Measurements from ENCODE around the gene PER1. TPM values are rescaled to one million over a fixed set of nuclear protein-coding genes. Genes with fewer than 3 reads are reported as not detected.

The PER1 gene
- total and polyA plus RNA-seq, 2 of the 13 experiments (the other 11 are each of a cell fraction or from before 2014, with no cell fraction given), result 2.6 to 3.6 TPM

DNA sequence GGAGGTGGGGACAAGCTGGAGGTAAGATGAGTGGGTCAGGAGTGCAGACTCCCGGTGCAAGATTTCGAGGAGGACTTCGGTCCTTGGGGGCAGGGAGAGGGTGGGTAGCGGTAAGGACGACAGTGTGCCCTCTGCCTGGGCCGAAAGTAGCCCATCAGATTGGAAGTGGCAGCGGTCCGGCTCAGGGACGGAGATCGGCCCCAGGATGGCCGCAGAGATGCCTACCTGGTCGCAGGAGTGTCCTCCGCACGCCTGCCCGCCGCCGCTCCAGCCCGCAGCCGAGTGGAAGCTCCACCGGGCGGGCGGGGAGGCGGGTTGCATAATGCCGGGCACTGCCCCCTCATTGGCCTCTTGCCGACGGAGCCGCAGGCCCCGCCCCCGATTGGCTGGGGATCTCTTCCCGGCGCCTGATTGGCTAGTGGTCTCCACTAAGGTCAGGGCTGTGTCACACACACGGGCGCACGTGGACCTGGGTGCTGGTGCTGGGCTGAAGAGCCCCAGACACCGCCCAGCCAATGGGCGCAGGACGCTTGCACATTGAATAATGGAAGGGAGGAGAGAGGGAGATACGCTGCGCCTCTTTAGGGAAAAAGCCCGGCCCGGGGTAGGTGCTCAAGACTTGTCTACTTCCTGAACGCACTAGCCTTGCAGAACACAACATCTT lies at the start of gene PER1 (continued):
- TF ChIP-seq, protein P1, sequence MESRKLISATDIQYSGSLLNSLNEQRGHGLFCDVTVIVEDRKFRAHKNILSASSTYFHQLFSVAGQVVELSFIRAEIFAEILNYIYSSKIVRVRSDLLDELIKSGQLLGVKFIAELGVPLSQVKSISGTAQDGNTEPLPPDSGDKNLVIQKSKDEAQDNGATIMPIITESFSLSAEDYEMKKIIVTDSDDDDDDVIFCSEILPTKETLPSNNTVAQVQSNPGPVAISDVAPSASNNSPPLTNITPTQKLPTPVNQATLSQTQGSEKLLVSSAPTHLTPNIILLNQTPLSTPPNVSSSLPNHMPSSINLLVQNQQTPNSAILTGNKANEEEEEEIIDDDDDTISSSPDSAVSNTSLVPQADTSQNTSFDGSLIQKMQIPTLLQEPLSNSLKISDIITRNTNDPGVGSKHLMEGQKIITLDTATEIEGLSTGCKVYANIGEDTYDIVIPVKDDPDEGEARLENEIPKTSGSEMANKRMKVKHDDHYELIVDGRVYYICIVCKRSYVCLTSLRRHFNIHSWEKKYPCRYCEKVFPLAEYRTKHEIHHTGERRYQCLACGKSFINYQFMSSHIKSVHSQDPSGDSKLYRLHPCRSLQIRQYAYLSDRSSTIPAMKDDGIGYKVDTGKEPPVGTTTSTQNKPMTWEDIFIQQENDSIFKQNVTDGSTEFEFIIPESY (CRISPR knock-in tag; IDR thresholded peaks at IDR 0.05), result no peak; the same call in 1 of the 2 replicates
- TF ChIP-seq, protein P2, sequence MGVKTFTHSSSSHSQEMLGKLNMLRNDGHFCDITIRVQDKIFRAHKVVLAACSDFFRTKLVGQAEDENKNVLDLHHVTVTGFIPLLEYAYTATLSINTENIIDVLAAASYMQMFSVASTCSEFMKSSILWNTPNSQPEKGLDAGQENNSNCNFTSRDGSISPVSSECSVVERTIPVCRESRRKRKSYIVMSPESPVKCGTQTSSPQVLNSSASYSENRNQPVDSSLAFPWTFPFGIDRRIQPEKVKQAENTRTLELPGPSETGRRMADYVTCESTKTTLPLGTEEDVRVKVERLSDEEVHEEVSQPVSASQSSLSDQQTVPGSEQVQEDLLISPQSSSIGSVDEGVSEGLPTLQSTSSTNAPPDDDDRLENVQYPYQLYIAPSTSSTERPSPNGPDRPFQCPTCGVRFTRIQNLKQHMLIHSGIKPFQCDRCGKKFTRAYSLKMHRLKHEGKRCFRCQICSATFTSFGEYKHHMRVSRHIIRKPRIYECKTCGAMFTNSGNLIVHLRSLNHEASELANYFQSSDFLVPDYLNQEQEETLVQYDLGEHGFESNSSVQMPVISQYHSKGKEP (CRISPR knock-in tag; IDR thresholded peaks at IDR 0.05), result no peak
- TF ChIP-seq MXD4 (CRISPR knock-in tag; IDR thresholded peaks at IDR 0.05) (peak; percentile 70; the same call in 1 of the 2 replicates), ZNF75D (CRISPR knock-in tag; IDR thresholded peaks at IDR 0.05; ENCODE audit: borderline replicate concordance) (no peak), SYNCRIP (IDR thresholded peaks at IDR 0.05; ENCODE audit: insufficient read depth, low read depth, low read length) (no peak), ZNF678 (CRISPR knock-in tag; IDR thresholded peaks at IDR 0.05) (no peak; the same call in 1 of the 2 replicates), MAFK (conservative IDR thresholded peaks at IDR 0.05 in 1 of 2, IDR thresholded peaks at IDR 0.05 in 1 of 2; ENCODE audit: low read length in 2 of 2) (no peak), ZMYM2 (CRISPR knock-in tag; IDR thresholded peaks at IDR 0.05) (0 out of 2 replicates have a peak, but pooled peaks have one; percentile 45), ZNF589 (CRISPR knock-in tag; conservative IDR thresholded peaks at IDR 0.05) (no peak)
- TF ChIP-seq, protein P3, sequence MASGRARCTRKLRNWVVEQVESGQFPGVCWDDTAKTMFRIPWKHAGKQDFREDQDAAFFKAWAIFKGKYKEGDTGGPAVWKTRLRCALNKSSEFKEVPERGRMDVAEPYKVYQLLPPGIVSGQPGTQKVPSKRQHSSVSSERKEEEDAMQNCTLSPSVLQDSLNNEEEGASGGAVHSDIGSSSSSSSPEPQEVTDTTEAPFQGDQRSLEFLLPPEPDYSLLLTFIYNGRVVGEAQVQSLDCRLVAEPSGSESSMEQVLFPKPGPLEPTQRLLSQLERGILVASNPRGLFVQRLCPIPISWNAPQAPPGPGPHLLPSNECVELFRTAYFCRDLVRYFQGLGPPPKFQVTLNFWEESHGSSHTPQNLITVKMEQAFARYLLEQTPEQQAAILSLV (CRISPR knock-in tag; IDR thresholded peaks at IDR 0.05; ENCODE audit: borderline replicate concordance), result no peak
- TF ChIP-seq, protein P4, sequence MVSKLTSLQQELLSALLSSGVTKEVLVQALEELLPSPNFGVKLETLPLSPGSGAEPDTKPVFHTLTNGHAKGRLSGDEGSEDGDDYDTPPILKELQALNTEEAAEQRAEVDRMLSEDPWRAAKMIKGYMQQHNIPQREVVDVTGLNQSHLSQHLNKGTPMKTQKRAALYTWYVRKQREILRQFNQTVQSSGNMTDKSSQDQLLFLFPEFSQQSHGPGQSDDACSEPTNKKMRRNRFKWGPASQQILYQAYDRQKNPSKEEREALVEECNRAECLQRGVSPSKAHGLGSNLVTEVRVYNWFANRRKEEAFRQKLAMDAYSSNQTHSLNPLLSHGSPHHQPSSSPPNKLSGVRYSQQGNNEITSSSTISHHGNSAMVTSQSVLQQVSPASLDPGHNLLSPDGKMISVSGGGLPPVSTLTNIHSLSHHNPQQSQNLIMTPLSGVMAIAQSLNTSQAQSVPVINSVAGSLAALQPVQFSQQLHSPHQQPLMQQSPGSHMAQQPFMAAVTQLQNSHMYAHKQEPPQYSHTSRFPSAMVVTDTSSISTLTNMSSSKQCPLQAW (CRISPR knock-in tag; IDR thresholded peaks at IDR 0.05), result no peak
- TF ChIP-seq, protein P5, sequence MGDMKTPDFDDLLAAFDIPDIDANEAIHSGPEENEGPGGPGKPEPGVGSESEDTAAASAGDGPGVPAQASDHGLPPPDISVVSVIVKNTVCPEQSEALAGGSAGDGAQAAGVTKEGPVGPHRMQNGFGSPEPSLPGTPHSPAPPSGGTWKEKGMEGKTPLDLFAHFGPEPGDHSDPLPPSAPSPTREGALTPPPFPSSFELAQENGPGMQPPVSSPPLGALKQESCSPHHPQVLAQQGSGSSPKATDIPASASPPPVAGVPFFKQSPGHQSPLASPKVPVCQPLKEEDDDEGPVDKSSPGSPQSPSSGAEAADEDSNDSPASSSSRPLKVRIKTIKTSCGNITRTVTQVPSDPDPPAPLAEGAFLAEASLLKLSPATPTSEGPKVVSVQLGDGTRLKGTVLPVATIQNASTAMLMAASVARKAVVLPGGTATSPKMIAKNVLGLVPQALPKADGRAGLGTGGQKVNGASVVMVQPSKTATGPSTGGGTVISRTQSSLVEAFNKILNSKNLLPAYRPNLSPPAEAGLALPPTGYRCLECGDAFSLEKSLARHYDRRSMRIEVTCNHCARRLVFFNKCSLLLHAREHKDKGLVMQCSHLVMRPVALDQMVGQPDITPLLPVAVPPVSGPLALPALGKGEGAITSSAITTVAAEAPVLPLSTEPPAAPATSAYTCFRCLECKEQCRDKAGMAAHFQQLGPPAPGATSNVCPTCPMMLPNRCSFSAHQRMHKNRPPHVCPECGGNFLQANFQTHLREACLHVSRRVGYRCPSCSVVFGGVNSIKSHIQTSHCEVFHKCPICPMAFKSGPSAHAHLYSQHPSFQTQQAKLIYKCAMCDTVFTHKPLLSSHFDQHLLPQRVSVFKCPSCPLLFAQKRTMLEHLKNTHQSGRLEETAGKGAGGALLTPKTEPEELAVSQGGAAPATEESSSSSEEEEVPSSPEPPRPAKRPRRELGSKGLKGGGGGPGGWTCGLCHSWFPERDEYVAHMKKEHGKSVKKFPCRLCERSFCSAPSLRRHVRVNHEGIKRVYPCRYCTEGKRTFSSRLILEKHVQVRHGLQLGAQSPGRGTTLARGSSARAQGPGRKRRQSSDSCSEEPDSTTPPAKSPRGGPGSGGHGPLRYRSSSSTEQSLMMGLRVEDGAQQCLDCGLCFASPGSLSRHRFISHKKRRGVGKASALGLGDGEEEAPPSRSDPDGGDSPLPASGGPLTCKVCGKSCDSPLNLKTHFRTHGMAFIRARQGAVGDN (CRISPR knock-in tag; IDR thresholded peaks at IDR 0.05), result peak; percentile 89
- TF ChIP-seq, protein P6, sequence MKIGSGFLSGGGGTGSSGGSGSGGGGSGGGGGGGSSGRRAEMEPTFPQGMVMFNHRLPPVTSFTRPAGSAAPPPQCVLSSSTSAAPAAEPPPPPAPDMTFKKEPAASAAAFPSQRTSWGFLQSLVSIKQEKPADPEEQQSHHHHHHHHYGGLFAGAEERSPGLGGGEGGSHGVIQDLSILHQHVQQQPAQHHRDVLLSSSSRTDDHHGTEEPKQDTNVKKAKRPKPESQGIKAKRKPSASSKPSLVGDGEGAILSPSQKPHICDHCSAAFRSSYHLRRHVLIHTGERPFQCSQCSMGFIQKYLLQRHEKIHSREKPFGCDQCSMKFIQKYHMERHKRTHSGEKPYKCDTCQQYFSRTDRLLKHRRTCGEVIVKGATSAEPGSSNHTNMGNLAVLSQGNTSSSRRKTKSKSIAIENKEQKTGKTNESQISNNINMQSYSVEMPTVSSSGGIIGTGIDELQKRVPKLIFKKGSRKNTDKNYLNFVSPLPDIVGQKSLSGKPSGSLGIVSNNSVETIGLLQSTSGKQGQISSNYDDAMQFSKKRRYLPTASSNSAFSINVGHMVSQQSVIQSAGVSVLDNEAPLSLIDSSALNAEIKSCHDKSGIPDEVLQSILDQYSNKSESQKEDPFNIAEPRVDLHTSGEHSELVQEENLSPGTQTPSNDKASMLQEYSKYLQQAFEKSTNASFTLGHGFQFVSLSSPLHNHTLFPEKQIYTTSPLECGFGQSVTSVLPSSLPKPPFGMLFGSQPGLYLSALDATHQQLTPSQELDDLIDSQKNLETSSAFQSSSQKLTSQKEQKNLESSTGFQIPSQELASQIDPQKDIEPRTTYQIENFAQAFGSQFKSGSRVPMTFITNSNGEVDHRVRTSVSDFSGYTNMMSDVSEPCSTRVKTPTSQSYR (CRISPR knock-in tag; IDR thresholded peaks at IDR 0.05; ENCODE audit: borderline replicate concordance), result peak; percentile 25; the same call in 1 of the 2 replicates

All from HepG2 (cell line).